Central memory CD4-positive, alpha-beta T cell (primary cell): ENCODE results near the gene UPK1A.
"Not testable (repeated sequence)": the region's sequence is repeated elsewhere in the genome, so short reads cannot be mapped to it uniquely, and the experiment has no call there.

Experiments used
- DNase-seq: peaks from one replicate; pipeline ENCODE4 v3.0.0; 2022

The UPK1A gene

DNA sequence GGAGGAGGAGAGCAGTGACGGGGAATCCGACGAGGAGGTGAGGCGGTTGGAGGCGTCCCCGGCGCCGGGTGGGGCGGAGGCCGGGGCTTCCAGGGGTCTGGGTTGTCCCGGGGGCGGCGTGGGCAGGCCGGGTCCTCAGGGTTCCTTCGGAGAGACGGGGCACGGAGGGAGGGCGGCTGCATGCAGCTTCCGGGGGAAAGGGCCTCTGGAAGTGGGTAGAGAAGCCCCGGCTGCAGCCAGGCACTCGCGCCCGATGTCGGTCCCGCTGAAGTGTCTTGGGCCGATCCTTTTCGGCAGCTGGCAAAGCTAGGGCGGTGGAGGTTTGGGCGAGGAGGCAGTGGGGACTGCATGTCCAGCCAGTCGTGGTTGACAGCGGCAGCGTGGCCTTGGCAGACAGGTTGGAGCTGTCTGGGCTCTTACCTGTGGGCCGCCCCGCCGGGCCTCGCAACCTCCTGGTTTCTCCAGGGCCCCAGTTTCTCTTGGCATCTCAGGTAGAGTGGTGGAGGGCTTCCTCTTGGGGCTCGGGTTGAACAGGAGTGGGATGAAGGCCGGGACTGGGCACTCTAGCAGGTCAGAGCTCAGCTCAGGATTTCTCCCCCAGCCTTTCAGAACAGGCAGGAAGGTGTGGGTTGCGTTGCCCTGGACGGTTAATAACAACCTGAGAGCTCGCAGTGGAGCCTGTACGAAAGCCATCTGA, 52.2 kb downstream of the UPK1A start:
- peak; percentile 42 for DNase-seq

DNA sequence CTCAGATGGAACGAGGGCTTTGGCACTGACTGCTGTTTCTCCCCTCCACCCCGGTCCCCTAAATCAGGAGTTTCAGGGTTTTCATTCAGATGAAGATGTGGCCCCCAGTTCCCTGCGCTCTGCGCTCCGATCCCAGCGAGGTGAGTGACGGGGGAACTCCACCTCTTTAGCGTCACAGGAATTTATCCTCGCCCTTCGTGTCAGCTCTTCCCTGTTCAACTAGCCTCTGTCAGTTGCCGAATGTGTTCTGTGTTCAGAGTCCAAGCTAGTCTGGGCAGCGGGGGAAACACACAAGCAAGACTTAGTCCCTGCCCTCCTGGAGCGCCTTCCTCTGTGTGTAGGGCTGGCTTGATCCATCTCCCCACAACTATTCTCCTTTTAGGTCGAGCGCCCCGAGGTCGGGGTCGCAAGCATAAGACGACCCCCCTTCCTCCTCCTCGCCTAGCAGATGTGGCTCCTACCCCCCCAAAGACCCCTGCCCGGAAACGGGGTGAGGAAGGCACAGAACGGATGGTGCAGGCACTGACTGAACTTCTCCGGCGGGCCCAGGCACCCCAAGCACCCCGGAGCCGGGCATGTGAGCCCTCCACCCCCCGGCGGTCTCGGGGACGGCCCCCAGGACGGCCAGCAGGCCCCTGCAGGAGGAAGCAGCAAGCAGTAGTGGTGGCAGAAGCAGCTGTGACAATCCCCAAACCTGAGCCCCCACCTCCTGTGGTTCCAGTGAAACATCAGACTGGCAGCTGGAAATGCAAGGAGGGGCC, 53.3 kb downstream of the UPK1A start:
- no peak for DNase-seq

DNA sequence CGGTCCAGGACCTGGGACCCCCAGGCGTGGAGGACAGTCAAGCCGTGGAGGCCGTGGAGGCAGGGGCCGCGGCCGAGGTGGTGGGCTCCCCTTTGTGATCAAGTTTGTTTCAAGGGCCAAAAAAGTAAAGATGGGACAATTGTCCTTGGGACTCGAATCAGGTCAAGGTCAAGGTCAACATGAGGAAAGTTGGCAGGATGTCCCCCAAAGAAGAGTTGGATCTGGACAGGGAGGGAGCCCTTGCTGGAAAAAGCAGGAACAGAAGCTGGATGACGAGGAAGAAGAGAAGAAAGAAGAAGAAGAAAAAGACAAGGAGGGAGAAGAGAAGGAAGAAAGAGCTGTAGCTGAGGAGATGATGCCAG, 53.8 kb downstream of the UPK1A start:
- DNase-seq: no peak

DNA sequence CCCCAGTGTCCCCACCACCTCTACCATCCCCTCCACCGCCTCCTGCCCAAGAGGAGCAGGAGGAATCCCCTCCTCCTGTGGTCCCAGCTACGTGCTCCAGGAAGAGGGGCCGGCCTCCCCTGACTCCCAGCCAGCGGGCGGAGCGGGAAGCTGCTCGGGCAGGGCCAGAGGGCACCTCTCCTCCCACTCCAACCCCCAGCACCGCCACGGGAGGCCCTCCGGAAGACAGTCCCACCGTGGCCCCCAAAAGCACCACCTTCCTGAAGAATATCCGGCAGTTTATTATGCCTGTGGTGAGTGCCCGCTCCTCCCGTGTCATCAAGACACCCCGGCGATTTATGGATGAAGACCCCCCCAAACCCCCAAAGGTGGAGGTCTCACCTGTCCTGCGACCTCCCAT, 54.3 kb downstream of the UPK1A start:
- no peak for DNase-seq

DNA sequence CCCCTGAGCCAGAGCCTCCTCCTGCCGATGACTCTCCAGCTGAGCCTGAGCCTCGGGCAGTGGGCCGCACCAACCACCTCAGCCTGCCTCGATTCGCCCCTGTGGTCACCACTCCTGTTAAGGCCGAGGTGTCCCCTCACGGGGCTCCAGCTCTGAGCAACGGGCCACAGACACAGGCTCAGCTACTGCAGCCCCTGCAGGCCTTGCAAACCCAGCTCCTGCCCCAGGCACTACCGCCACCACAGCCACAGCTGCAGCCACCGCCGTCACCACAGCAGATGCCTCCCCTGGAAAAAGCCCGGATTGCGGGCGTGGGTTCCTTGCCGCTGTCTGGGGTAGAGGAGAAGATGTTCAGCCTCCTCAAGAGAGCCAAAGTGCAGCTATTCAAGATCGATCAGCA, 55.1 kb downstream of the UPK1A start:
- DNase-seq: no peak

DNA sequence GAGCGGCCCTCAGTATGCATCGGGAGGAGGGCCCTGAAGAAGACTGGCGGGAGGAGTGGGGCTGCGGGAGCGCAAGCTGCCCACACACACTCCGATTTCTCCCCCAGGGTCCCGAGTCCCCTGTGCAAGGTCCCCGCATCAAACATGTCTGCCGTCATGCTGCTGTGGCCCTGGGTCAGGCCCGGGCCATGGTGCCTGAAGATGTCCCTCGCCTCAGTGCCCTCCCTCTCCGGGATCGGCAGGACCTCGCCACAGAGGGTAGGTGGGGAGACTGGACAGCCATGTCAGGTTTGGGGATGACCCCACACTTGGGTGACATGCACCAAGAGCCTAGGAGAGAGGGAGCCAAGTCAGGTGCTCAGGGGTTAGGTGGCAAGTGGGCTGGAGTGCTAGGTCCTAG, 56.1 kb downstream of the UPK1A start:
- no peak for DNase-seq

DNA sequence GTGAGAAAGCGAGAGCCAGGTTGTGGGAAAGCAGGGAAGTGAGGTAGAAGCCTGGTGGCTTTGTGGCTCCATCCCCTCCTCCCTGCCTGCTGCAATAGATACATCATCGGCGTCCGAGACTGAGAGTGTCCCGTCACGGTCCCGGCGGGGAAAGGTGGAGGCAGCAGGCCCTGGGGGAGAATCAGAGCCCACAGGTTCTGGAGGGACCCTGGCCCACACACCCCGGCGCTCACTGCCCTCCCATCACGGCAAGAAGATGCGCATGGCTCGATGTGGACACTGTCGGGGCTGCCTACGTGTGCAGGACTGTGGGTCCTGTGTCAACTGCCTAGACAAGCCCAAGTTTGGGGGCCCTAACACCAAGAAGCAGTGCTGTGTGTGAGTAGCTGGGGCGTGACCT, 56.6 kb downstream of the UPK1A start:
- DNase-seq: no peak

DNA sequence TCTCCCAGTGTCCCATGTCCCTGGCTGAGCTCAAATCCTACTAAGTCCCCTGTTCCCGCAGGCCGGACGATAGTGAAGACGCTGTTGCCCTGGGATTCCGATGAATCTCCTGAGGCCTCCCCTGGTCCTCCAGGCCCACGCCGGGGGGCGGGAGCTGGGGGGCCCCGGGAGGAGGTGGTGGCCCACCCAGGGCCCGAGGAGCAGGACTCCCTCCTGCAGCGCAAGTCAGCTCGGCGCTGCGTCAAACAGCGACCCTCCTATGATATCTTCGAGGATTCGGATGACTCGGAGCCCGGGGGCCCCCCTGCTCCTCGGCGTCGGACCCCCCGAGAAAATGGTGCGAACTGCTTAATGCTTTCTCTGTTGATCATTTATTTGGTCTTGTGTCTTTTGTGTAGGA, 57.4 kb downstream of the UPK1A start:
- no peak for DNase-seq

DNA sequence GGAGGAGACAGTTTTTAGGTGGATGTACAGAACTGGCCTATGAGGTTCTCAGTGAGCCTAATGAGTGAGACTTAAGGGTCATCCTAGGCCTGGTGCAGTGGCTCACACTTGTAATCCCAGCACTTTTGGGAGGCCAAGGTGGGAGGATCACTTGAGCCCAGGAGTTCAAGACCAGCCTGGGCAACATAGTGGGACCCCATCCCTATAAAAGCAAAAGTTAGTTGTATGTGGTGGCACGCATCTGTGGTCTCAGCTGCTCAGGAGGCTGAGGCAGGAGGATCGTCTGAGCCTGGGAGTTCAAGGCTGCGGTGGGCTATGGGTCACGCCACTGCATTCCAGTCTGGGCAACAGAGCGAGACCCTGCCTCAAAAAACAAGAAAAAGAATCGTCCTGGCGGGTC, 57.8 kb downstream of the UPK1A start:
- DNase-seq: not testable (repeated sequence)

DNA sequence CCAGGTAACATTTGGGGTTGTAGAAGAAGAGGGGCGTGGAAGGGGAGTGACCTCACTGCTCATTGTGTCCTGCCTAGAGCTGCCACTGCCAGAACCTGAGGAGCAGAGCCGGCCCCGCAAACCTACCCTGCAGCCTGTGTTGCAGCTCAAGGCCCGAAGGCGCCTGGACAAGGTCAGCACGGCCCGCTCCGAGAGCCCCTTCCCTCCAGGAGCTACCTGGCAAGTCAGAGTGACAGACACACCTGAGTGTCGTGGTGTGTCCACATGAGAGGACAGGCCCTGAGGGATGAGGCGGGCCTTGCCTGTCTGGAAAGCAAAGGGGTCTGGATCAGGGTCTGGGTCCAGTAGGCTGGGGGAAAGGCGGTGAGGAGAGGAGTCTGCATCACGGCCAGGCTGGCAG, 58.2 kb downstream of the UPK1A start:
- DNase-seq: no peak

DNA sequence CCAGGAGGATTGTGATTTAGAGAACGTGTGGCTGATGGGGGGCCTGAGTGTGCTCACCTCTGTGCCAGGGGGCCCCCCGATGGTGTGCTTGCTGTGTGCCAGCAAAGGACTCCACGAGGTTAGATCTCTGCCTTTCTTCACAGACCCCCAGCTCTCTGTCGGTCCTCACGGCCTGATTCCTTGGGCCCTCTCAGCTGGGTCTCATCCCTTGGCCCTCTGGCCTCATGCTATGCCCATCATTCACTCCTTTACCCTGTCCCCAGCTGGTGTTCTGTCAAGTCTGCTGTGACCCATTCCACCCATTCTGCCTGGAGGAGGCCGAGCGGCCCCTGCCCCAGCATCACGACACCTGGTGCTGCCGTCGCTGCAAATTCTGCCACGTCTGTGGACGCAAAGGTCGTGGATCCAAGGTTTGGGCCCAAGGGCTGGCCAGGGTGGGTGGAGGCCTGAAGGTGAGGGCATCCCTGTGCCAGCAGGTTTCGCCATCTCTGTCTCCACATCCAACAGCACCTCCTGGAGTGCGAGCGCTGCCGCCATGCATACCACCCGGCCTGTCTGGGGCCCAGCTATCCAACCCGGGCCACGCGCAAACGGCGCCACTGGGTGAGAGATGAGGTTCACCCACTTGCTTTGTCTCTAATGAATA, 59.0 kb downstream of the UPK1A start:
- no peak for DNase-seq

DNA sequence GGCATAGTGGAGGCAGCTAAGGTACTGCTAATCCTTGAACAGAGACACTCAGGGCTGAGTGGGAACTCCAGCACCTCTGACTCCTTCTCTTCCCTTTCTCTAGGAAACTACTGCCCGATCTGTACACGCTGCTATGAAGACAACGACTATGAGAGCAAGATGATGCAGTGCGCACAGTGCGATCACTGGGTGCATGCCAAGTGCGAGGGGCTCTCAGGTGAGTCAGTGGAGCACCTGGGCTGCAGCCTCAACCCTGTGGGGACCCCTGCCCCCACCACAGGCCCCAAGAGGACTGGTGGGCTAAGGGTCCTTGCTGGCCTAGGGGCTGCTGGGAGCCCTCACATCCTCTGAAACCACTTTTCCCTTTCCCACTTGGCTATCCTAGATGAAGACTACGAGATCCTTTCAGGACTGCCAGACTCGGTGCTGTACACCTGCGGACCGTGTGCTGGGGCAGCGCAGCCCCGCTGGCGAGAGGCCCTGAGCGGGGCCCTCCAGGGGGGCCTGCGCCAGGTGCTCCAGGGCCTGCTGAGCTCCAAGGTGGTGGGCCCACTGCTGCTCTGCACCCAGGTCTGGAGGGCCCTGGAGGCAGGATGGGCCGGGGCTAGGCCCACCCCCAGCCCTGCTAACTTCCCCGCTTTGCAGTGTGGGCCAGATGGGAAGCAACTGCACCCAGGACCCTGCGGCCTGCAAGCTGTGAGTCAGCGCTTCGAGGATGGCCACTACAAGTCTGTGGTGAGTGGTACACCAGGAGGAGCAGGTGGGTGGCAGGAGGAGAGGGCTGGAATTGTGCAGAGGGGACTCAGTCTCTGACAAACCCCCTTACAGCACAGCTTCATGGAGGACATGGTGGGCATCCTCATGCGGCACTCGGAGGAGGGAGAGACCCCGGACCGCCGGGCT, 61.0 kb downstream of the UPK1A start:
- no peak for DNase-seq
